Measurements from ENCODE around the gene CD33. TPM values are rescaled to one million over a fixed set of nuclear protein-coding genes. Genes with fewer than 3 reads are reported as not detected.
A peak's percentile ranks its signal among the peaks of the same experiment; 100 is the strongest.

The CD33 gene
- total RNA-seq, 4 donors from 2014 or later, result 0.54 to 4.0 (median 1.8) TPM

- no peaks in the 10 kb centered on the region for H3K27me3 ChIP-seq
Measured at GRCh38 chr19:51198641-51199040, 26.2 kb upstream of the CD33 start.

GRCh38 chr19:51200071-51200666 is 24.7 kb upstream of the CD33 start:
- H3K4me3 ChIP-seq (replicated peaks in 1 of 3), result no peak overlapping the region
- H3K27me3 ChIP-seq, result no peaks in the 10 kb centered on the region
- no peak overlapping the region for H3K27ac ChIP-seq
- H3K36me3 ChIP-seq, result no peaks in the 10 kb centered on the region
- WGBS, 2 donors, result 75 to 79% methylated on average over 10 of the region's 10 CpGs
- intact Hi-C loops (cut with DNase I), result no loop called here
- no peak for TF ChIP-seq POLR2A (IDR thresholded peaks at IDR 0.05)
- TF ChIP-seq, protein P1, sequence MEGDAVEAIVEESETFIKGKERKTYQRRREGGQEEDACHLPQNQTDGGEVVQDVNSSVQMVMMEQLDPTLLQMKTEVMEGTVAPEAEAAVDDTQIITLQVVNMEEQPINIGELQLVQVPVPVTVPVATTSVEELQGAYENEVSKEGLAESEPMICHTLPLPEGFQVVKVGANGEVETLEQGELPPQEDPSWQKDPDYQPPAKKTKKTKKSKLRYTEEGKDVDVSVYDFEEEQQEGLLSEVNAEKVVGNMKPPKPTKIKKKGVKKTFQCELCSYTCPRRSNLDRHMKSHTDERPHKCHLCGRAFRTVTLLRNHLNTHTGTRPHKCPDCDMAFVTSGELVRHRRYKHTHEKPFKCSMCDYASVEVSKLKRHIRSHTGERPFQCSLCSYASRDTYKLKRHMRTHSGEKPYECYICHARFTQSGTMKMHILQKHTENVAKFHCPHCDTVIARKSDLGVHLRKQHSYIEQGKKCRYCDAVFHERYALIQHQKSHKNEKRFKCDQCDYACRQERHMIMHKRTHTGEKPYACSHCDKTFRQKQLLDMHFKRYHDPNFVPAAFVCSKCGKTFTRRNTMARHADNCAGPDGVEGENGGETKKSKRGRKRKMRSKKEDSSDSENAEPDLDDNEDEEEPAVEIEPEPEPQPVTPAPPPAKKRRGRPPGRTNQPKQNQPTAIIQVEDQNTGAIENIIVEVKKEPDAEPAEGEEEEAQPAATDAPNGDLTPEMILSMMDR (IDR thresholded peaks at IDR 0.05), result no peak
- H3K9me3 ChIP-seq, result no peaks in the 10 kb centered on the region
- H3K4me1 ChIP-seq, result no peaks in the 10 kb centered on the region
- no peak for DNase-seq

More at GRCh38 chr19:51198641-51199040, 26.2 kb upstream of the CD33 start:
- H3K36me3 ChIP-seq, result no peaks in the 10 kb centered on the region
- TF ChIP-seq, protein P1 (IDR thresholded peaks at IDR 0.05), result no peak
- TF ChIP-seq POLR2A (IDR thresholded peaks at IDR 0.05), result no peak
- no peaks in the 10 kb centered on the region for H3K4me1 ChIP-seq
- no peak for DNase-seq
- 71 to 79% methylated on average over 7 to 9 of the region's 9 CpGs for WGBS, 2 donors
- H3K27ac ChIP-seq, result no peak overlapping the region
- intact Hi-C loops (cut with DNase I), result no loop called here
- H3K9me3 ChIP-seq, result no peaks in the 10 kb centered on the region
- no peak overlapping the region for H3K4me3 ChIP-seq (replicated peaks in 1 of 3)

GRCh38 chr19:51201712-51202111 is 23.2 kb upstream of the CD33 start:
- H3K27me3 ChIP-seq, result no peaks in the 10 kb centered on the region
- H3K4me3 ChIP-seq (replicated peaks in 1 of 3), result no peak overlapping the region
- TF ChIP-seq POLR2A (IDR thresholded peaks at IDR 0.05), result no peak
- TF ChIP-seq, protein P1 (IDR thresholded peaks at IDR 0.05), result no peak
- H3K9me3 ChIP-seq, result no peaks in the 10 kb centered on the region
- no peaks in the 10 kb centered on the region for H3K36me3 ChIP-seq
- H3K4me1 ChIP-seq, result no peaks in the 10 kb centered on the region
- no peak for DNase-seq
- WGBS, 2 donors, result 69 to 75% methylated on average over 5 of the region's 5 CpGs
- intact Hi-C loops (cut with DNase I), result no loop called here
- H3K27ac ChIP-seq, result no peak overlapping the region

GRCh38 chr19:51203916-51204315 is 21.0 kb upstream of the CD33 start:
- Histone ChIP-seq H3K27me3 (no peaks in the 10 kb centered on the region), H3K27ac (peak overlapping the region in 1 of 3 donors; percentile 10), H3K4me1 (no peaks in the 10 kb centered on the region), H3K9me3 (no peaks in the 10 kb centered on the region), H3K4me3 (replicated peaks in 1 of 3) (no peak overlapping the region), H3K36me3 (no peaks in the 10 kb centered on the region)
- no peak for TF ChIP-seq POLR2A (IDR thresholded peaks at IDR 0.05)
- TF ChIP-seq, protein P1 (IDR thresholded peaks at IDR 0.05), result no peak
- 21 to 40% methylated on average over 3 of the region's 3 CpGs for WGBS, 2 donors
- peak; percentile 53 to 59 for DNase-seq
- intact Hi-C loops (cut with DNase I), result no loop called here

- Histone ChIP-seq H3K9me3 (no peaks in the 10 kb centered on the region), H3K27ac (no peak overlapping the region), H3K36me3 (no peaks in the 10 kb centered on the region), H3K4me1 (no peaks in the 10 kb centered on the region), H3K4me3 (replicated peaks in 1 of 3) (no peak overlapping the region), H3K27me3 (no peaks in the 10 kb centered on the region)
- intact Hi-C loops (cut with DNase I), result no loop called here
- peak; percentile 31 to 56 for DNase-seq
- TF ChIP-seq POLR2A (IDR thresholded peaks at IDR 0.05), result no peak
- TF ChIP-seq, protein P1 (IDR thresholded peaks at IDR 0.05), result no peak
- WGBS, 2 donors, result 40 to 44% methylated on average over 6 of the region's 6 CpGs
Measured at GRCh38 chr19:51204321-51204720, 20.6 kb upstream of the CD33 start.
